Pons (tissue), 1 donor: ENCODE measurements around the gene CADM1.
A peak's percentile ranks its signal among the peaks of the same experiment; 100 is the strongest.

Source experiments
- DNase-seq: peaks from one replicate; pipeline ENCODE4 v3.0.0-alpha.2; 2016; ENCODE audit warnings: low spot score

The CADM1 gene

GRCh38 chr11:115398333-115399080 is 105.7 kb downstream of the CADM1 start:
- no peak for DNase-seq

DNA sequence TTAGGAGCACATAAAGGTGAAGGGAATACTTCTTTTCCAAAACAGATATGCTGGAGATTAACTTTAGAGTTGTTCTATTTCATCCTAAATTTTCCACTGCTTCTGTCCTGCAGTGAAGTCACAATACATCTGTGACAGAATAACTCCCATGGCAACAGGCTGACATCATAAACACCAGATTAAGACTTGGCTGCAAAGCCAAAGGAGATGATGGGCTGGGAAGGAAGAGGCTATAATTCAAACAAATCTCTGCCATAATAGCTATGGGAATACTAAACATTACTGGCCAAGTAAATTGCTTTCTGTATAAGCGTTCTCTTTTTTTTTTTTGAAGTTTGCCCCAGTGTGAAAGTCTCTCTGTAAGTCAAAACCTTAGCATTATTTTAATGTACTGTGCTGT is 107.7 kb downstream of the CADM1 start:
- DNase-seq = no peak

GRCh38 chr11:115393950-115394349 is 110.3 kb downstream of the CADM1 start:
- DNase-seq = no peak

- no peak for DNase-seq
Observed at GRCh38 chr11:115391598-115391997, 112.6 kb downstream of the CADM1 start.

DNA sequence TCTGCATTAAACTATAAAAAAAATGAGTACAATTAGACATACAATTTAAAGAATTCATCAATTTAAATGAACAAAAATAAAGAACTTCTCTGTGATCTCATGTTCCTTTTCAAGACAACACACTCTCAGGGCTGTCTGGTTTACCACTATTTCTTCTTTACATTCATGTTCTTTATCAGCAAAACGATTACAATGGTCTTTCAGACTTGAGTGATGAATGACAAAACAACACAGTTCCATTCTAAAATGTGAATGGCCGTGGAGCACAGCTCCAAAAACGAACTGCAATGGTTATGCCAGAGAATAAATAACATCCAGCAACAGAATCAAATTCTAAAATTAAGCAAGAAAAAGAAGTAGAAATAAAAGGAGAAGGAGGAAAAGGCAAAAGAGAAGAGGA is 113.1 kb downstream of the CADM1 start:
- peak; percentile 59 for DNase-seq

DNA sequence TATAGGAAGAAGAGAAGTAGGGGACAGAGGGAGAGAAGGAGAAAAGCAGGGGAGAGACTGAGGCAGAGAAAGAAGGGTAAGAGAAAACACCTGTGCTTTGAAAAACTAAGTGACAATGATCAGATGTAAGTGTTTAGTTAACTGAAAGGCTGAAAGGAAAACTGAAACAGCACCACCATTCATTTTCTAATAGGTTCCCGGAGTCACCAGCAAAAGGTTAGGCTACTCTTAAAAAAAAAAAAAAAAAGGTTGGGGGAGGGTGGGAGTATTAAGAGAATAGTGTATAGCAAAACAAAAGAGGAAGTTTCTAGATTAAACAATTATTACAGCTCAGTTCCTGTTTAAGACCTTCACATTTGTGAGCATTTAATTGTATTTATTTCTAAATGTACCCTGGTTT is 113.8 kb downstream of the CADM1 start:
- no peak for DNase-seq

- peak; percentile 32 for DNase-seq
Observed at GRCh38 chr11:115389790-115390189, 114.4 kb downstream of the CADM1 start.

DNA sequence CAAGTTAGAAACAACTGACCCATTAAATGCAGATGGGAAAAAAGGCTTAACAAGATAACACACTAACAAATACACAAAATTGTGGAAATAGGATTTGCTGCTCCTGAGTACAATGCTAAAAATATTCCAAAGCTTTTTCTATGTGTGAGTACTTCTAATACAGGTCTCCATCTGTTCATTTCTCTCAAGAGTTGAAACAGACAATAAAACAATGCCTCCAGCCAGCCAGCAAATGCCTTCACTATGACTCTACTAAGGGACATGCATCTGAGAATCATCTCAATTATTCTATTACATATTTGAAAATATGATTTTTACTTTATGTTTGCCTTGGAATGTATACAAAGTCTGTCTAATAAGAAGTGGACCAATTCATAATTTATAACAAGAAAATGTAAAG is 119.0 kb downstream of the CADM1 start:
- no peak for DNase-seq

DNA sequence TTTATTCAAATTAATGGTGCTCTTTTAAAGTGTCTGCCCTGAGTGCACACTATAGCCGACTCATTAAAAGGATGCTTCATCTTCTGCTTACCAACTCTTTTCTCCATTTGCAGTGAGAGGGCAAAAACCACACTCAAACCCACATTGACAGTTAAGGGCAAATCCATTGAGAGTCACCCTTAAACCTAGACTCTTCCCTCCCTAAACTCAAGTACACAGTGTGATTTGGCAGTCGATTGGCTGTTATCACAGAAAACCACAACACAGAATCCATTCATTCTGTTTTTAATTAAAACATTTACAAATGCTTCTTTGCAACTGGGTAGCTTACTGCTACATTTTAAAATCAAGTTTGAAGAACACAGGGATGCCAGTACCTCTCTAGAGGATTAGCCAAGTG is 120.0 kb downstream of the CADM1 start:
- no peak for DNase-seq

DNA sequence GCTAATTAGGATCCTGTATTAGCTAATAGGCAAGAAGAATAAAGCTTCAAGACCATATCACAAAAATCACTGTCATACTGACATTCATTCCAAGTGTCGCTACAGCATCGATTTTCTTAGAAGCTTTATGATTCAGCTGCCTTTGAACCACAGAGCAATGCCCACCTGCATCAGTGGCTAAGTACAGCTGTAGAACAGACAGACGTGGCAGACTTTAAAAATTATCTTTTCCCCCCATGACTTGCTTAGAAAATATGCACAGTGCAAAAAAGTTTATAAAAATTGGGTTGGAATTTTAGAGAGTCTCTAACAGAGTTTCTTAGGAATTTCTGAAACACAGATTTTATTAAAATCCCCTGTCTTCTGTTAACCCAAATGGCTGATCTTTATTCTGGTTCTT is 120.8 kb downstream of the CADM1 start:
- DNase-seq = no peak

DNA sequence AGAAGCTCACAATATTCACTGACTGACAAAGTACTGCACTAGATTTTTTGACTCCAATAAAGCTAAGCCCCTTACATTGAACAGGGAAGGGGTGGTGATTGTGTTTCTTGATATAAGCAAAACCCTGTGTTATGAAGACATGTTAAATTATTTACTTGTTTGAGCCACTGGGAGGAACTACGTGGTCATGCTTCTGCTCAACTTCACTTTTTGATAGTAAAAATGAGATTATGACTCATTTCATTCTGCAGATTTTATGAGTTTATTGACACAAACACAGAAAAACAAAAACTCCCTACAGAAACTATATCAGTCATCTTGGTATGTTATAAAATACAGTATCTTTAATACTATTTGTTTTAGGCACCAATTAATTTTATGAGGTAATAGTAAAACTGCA is 124.7 kb downstream of the CADM1 start:
- no peak for DNase-seq

DNA sequence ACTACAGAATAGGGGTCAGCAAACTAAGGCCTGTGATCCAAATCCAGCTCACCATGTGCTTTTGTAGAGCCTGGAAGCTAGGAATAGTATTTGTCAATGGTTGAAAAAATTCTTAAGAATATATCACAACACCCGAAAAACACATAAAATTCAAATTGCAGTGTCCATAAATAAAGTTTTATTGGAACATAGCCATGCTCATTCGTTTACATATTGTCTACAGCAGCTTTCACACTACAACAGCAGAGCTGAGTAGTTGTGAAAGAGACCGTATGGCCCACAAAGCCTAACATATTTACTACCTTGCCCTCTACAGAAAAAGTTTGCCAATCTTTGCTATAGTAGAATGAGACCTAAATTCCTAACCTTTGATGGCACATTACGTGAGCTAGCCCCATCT is 125.7 kb downstream of the CADM1 start:
- no peak for DNase-seq

DNA sequence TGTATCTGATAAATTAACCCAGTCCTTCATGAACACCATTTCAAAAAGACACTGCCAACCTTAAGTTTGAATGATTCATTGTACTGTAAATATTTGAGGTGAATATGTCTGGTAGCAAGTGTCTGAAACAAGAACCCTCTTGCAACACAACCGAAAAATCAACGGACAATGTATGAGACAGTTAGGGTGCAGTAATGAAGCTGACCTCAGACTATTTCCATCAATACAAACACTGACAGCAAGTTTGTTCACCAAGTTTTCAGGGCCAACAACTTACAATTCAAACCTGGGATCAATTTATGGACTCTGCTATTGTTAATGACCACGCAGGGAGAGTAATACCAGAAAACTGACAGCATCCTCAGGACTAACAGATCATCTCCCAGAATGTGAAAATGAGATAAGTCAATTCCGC is 126.3 kb downstream of the CADM1 start:
- DNase-seq = no peak

GRCh38 chr11:115368616-115369015 is 135.6 kb downstream of the CADM1 start:
- DNase-seq = no peak

DNA sequence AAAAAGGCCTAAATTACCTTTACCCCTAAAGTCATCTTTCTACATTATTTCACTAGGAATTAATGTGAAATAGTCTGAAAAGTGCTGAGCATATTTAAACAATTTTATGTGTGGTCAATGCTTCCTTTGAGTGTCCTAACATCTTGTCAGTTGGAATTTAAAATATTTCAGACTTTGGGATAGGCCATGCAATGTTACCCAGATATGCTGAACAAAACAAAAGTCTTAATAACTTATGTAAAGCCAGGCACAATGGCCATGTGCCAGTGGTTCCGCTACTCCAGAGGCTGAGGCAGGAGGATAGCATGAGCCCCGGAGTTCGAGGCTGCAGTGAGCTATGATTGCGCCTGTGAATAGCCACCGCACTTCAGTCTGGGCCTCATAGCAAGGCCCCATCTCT is 137.4 kb downstream of the CADM1 start:
- DNase-seq = no peak

DNA sequence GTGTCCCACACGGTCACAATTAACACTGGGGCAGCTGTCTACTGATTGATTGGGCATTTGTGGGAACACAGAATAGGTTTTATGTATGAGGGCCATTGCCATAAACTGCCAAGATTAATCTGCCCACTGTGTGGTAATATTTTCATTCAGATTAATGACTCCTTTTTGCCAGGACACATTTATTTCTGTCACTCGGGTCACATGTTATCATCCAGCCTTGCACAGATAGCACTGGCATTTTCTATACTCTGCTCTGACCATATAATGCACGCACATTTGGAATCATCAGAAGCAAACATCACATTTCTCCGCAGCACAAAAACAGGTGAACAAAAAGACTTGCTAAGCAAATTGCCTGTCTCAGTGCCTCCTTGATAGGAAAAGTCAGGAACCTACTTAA is 138.3 kb downstream of the CADM1 start:
- DNase-seq = no peak

- no peak for DNase-seq
Observed at GRCh38 chr11:115364896-115365295, 139.3 kb downstream of the CADM1 start.

- no peak for DNase-seq
Observed at GRCh38 chr11:115363921-115364320, 140.3 kb downstream of the CADM1 start.

GRCh38 chr11:115363426-115363825 is 140.8 kb downstream of the CADM1 start:
- no peak for DNase-seq

- peak; percentile 19 for DNase-seq
Observed at GRCh38 chr11:115362997-115363396, 141.2 kb downstream of the CADM1 start.

DNA sequence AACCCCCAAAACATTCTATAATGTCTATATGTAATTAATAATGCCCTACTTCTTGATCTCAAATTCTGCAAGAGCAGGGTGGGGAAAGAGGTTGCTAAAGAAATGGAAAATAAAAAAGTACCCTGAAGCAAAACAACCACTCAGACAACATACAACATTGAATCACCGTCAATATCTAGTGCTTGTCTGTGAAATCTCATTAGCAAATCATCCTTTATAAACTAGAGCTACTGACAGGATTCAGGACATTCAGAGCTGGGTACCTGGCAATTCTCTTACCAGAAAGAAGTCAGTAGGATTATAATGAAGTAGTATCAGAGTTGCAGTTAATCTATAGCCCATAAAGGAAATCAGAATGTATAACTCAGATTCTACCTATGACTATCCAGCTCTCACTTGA is 143.2 kb downstream of the CADM1 start:
- no peak for DNase-seq

- no peak for DNase-seq
Observed at GRCh38 chr11:115360186-115360824, 143.9 kb downstream of the CADM1 start.

- no peak for DNase-seq
Observed at GRCh38 chr11:115357066-115357465, 147.1 kb downstream of the CADM1 start.
